ENCODE results near the gene PACSIN1. TPM values are rescaled to one million over a fixed set of nuclear protein-coding genes. Genes with fewer than 3 reads are reported as not detected.

Gene PACSIN1
- total RNA-seq, 1 experiment from 2014 or later, result 7.0 TPM

- H3K36me3 Mint-ChIP-seq (ENCODE audit: insufficient read depth in 1 of 3, low read depth in 3 of 3), result no peaks in the 10 kb centered on the region; a peak in 1 of 7 replicates
- H2BK120ac ChIP-seq (ENCODE audit: low read depth, low read length, poor library complexity, severe bottlenecking), result no peak overlapping the region
- H4K8ac ChIP-seq (replicated peaks; ENCODE audit: insufficient read length, low read depth, low read length), result no peak overlapping the region
- H3K4ac ChIP-seq (ENCODE audit: low read depth, low read length), result no peak overlapping the region
- no peak for DNase-seq
- peaks cover 37 to 47% of the 10 kb centered on the region in 2 experiments for H3K4me1 Mint-ChIP-seq
- H4K91ac ChIP-seq (ENCODE audit: insufficient read length, low read depth, low read length), result no peak overlapping the region
- no peak overlapping the region for H3K27ac Mint-ChIP-seq
- H3K4me1 ChIP-seq (ENCODE audit: insufficient read depth, low read length), result peaks cover 1% of the 10 kb centered on the region; the same call in 1 of the 2 replicates
- no peaks in the 10 kb centered on the region for H3K9me3 ChIP-seq (ENCODE audit: control insufficient read depth, low read depth, low read length)
- H3K4me2 ChIP-seq (ENCODE audit: insufficient read depth, insufficient read length, low read length), result no peak overlapping the region
- H3K79me2 ChIP-seq (ENCODE audit: insufficient read depth, low read length), result no peaks in the 10 kb centered on the region
- H2AFZ ChIP-seq (ENCODE audit: low read length), result no peak overlapping the region
- no peak overlapping the region for H2BK15ac ChIP-seq (ENCODE audit: low read depth, low read length)
- no peak overlapping the region for H3K14ac ChIP-seq (ENCODE audit: insufficient read depth, low read length)
- no CpG with 5 or more reads among the region's 4 CpGs for WGBS (ENCODE audit: extremely low coverage, insufficient read length, low lambda C conversion rate)
- H3K27me3 Mint-ChIP-seq (ENCODE audit: low read depth), result peaks cover 12% of the 10 kb centered on the region
- no peak overlapping the region for H2AK5ac ChIP-seq (ENCODE audit: insufficient read length, low read length)
- no peaks in the 10 kb centered on the region for H3K27me3 ChIP-seq (ENCODE audit: insufficient read depth, low read length)
- H4K5ac ChIP-seq (ENCODE audit: insufficient read length, low read depth, low read length), result no peak overlapping the region
- no peaks in the 10 kb centered on the region for H3K79me1 ChIP-seq (ENCODE audit: insufficient read depth, low read depth, low read length, poor library complexity, severe bottlenecking)
- H3K23me2 ChIP-seq (ENCODE audit: insufficient read length, low read depth, low read length, poor library complexity, severe bottlenecking), result peaks cover 9% of the 10 kb centered on the region
- TF ChIP-seq, protein P1, sequence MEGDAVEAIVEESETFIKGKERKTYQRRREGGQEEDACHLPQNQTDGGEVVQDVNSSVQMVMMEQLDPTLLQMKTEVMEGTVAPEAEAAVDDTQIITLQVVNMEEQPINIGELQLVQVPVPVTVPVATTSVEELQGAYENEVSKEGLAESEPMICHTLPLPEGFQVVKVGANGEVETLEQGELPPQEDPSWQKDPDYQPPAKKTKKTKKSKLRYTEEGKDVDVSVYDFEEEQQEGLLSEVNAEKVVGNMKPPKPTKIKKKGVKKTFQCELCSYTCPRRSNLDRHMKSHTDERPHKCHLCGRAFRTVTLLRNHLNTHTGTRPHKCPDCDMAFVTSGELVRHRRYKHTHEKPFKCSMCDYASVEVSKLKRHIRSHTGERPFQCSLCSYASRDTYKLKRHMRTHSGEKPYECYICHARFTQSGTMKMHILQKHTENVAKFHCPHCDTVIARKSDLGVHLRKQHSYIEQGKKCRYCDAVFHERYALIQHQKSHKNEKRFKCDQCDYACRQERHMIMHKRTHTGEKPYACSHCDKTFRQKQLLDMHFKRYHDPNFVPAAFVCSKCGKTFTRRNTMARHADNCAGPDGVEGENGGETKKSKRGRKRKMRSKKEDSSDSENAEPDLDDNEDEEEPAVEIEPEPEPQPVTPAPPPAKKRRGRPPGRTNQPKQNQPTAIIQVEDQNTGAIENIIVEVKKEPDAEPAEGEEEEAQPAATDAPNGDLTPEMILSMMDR (conservative IDR thresholded peaks at IDR 0.05), result no peak
- no peaks in the 10 kb centered on the region for H4K20me1 ChIP-seq (ENCODE audit: control insufficient read depth, insufficient read depth, insufficient read length)
- H2BK12ac ChIP-seq (ENCODE audit: insufficient read length, low read depth, low read length), result no peak overlapping the region
- H3K4me3 Mint-ChIP-seq, result no peak overlapping the region
- H3K9ac ChIP-seq (ENCODE audit: extremely low read depth, insufficient read length, low read length), result no peak overlapping the region
- H2BK20ac ChIP-seq (ENCODE audit: low read depth, low read length, poor library complexity, severe bottlenecking), result no peak overlapping the region
- H3K18ac ChIP-seq (ENCODE audit: insufficient read length, low read depth, low read length), result no peak overlapping the region
- no peak overlapping the region for H2BK5ac ChIP-seq (ENCODE audit: insufficient read length, low read length)
- H3K23ac ChIP-seq (ENCODE audit: insufficient read length, low read depth, low read length), result no peak overlapping the region
- H3T11ph ChIP-seq (ENCODE audit: low read length), result no peak overlapping the region
- H3K56ac ChIP-seq (ENCODE audit: insufficient read length, low read depth, low read length), result no peak overlapping the region
- peaks cover 0 to 2% of the 10 kb centered on the region in 2 experiments; a peak in 2 of 5 replicates for H3K9me3 Mint-ChIP-seq
- no peak overlapping the region for H3K27ac ChIP-seq (ENCODE audit: insufficient read length, low read depth, low read length)
Measured at GRCh38 chr6:34510299-34510698, 44.4 kb downstream of the PACSIN1 start.
